K562 (cell line): ENCODE data around the gene VEZF1. TPM values are rescaled to one million over a fixed set of nuclear protein-coding genes. Genes with fewer than 3 reads are reported as not detected.

Experiments
- CLOCK ChIP-seq: fragments of 250-450 bp; sonication (Bioruptor Pico); IDR thresholded peaks from 2 replicates; pipeline ENCODE4 v1.4.0; 2020; ENCODE audit warnings: mild to moderate bottlenecking, moderate library complexity, borderline replicate concordance
- EHMT2 ChIP-seq: fragments of 450-650 bp; IDR thresholded peaks from 2 replicates; pipeline ENCODE4 v1.6.1; 2018; ENCODE audit warnings: antibody characterized with exemption
- ELF2 ChIP-seq: fragments of 250-450 bp; sonication (Bioruptor Pico); IDR thresholded peaks from 2 replicates; pipeline ENCODE4 v1.5.0; 2021; ENCODE audit warnings: mild to moderate bottlenecking
- EP400 ChIP-seq: fragments of 450-650 bp; IDR thresholded peaks from 2 replicates; pipeline ENCODE4 v1.6.1; 2017; ENCODE audit warnings: antibody characterized with exemption, mild to moderate bottlenecking, moderate library complexity
- EZH2 ChIP-seq: IDR thresholded peaks from 2 replicates; pipeline ENCODE4 v1.6.1; 2012; ENCODE audit warnings: low read depth, mild to moderate bottlenecking, inconsistent platforms, low read length, borderline replicate concordance
- GTF2E2 ChIP-seq: fragments of 200-800 bp; sonication (Bioruptor generic); IDR thresholded peaks from 2 replicates; pipeline ENCODE4 v1.6.1; 2016; ENCODE audit warnings: missing genetic modification characterization, missing compliant biosample characterization
- HEY1 ChIP-seq: fragments of 250-450 bp; sonication (Bioruptor Pico); IDR thresholded peaks from 2 replicates; pipeline ENCODE4 v1.5.0; 2020; ENCODE audit warnings: mild to moderate bottlenecking, moderate library complexity, borderline replicate concordance
- HMG20B ChIP-seq: fragments of 250-450 bp; sonication (Bioruptor Pico); IDR thresholded peaks from 2 replicates; pipeline ENCODE4 v1.5.0; 2021; ENCODE audit warnings: mild to moderate bottlenecking
- IRF2 ChIP-seq: sonication (generic); formaldehyde crosslinking; IDR thresholded peaks from 2 replicates; pipeline ENCODE4 v1.8.1; 2022; ENCODE audit warnings: mild to moderate bottlenecking, missing genetic modification reagents
- KLF6 ChIP-seq: fragments of 250-450 bp; sonication (Bioruptor Pico); IDR thresholded peaks from 2 replicates; pipeline ENCODE4 v1.4.0; 2020; ENCODE audit warnings: mild to moderate bottlenecking, moderate library complexity, borderline replicate concordance
- LARP7 ChIP-seq: fragments of 450-650 bp; IDR thresholded peaks from 2 replicates; pipeline ENCODE4 v1.6.1; 2016
- MAFG ChIP-seq: fragments of 450-650 bp; conservative IDR thresholded peaks from 2 replicates; pipeline ENCODE4 v1.6.1; 2016; ENCODE audit warnings: missing genetic modification characterization, missing compliant biosample characterization
- MTA2 ChIP-seq: fragments of 450-650 bp; IDR thresholded peaks from 2 replicates; pipeline ENCODE4 v1.6.1; 2016; ENCODE audit warnings: low read depth
- NR1H2 ChIP-seq: sonication (generic); formaldehyde crosslinking; IDR thresholded peaks from 2 replicates; pipeline ENCODE4 v1.4.0; 2020; ENCODE audit warnings: mild to moderate bottlenecking, missing genetic modification reagents
- PTRF ChIP-seq: fragments of 450-650 bp; IDR thresholded peaks from 2 replicates; pipeline ENCODE4 v1.6.1; 2016; ENCODE audit warnings: mild to moderate bottlenecking, missing genetic modification characterization, missing compliant biosample characterization
- RHOXF2B ChIP-seq: fragments of 250-450 bp; sonication (Bioruptor Pico); conservative IDR thresholded peaks from 2 replicates; pipeline ENCODE4 v1.5.1; 2021
- RREB1 ChIP-seq: fragments of 250-450 bp; sonication (Bioruptor Pico); IDR thresholded peaks from 2 replicates; pipeline ENCODE4 v1.4.0; 2020
- SMAD2 ChIP-seq: fragments of 150-350 bp; IDR thresholded peaks from 2 replicates; pipeline ENCODE4 v1.6.1; 2014; ENCODE audit warnings: low read depth, mild to moderate bottlenecking, low read length
- USF2 ChIP-seq: sonication (generic); formaldehyde crosslinking; IDR thresholded peaks from 2 replicates; pipeline ENCODE4 v1.5.0; 2020; ENCODE audit warnings: missing genetic modification reagents
- ZBTB8A ChIP-seq: fragments of 450-650 bp; IDR thresholded peaks from 2 replicates; pipeline ENCODE4 v1.6.1; 2018; ENCODE audit warnings: mild to moderate bottlenecking, moderate library complexity; ENCODE audit not compliant: partially characterized antibody
- ZNF146 ChIP-seq: IDR thresholded peaks from one replicate; pipeline ENCODE4 v1.6.1; 2018; ENCODE audit warnings: missing compliant biosample characterization; ENCODE audit not compliant: unreplicated experiment
- ZNF165 ChIP-seq: fragments of 250-450 bp; sonication (Bioruptor Pico); IDR thresholded peaks from 2 replicates; pipeline ENCODE4 v1.4.0; 2020; ENCODE audit warnings: borderline replicate concordance
- ZNF175 ChIP-seq: fragments of 200-800 bp; sonication (Bioruptor generic); IDR thresholded peaks from 2 replicates; pipeline ENCODE4 v1.6.1; 2016; ENCODE audit warnings: low read depth, mild to moderate bottlenecking, missing genetic modification characterization, missing compliant biosample characterization
- polyA plus RNA-seq, 8 experiments: library from polyadenylated mRNA; depleted of rRNA in 4 of 8; stranded (reverse) in 5 of 8; unstranded in 3 of 8; fragments of >200 nt; fragmentation: Nextera tagmentation in 2 of 8; fragmentation: Illumina TruSeq in 1 of 8; extraction: Ambion mirVana in 2 of 8; extraction: Trizol in 1 of 8; gene quantifications; 2 replicates each; pipeline versions ENCODE4 v1.2.1 to v1.2.3, GENCODE V29; 2011 to 2014; ENCODE audit warnings: inconsistent platforms in 1 of 8, missing spikeins in 1 of 8
- total RNA-seq, 7 experiments: library from RNA; depleted of rRNA in 6 of 7; stranded (reverse); fragments of >200 nt in 6 of 7; fragmentation: Illumina TruSeq in 2 of 7; extraction: Trizol in 2 of 7; gene quantifications; 2 replicates each; pipeline versions ENCODE4 v1.2.1 to v1.2.3, GENCODE V29; 2011 to 2021; ENCODE audit warnings: low replicate concordance in 1 of 7

Gene VEZF1
- total and polyA plus RNA-seq, 9 of the 15 experiments (the other 6 are each of a cell fraction or from before 2014, with no cell fraction given), result 9.5 to 33.4 (median 22.1) TPM

GRCh38 chr17:58019039-58019438 lies 31.0 kb upstream of the VEZF1 start (continued):
- TF ChIP-seq RREB1 (CRISPR knock-in tag) (no peak), IRF2 (CRISPR knock-in tag) (no peak), MTA2 (no peak), USF2 (CRISPR knock-in tag) (no peak), LARP7 (no peak), EP400 (no peak), ZNF175 (CRISPR knock-in tag) (no peak), SMAD2 (no peak), PTRF (tag) (no peak), RHOXF2B (CRISPR knock-in tag) (no peak), HMG20B (CRISPR knock-in tag) (no peak), ZBTB8A (no peak), EZH2 (no peak), ELF2 (CRISPR knock-in tag) (no peak), KLF6 (CRISPR knock-in tag) (no peak), EHMT2 (no peak), NR1H2 (CRISPR knock-in tag) (no peak), GTF2E2 (tag) (no peak), HEY1 (CRISPR knock-in tag) (no peak), MAFG (tag) (no peak; the same call in 1 of the 2 replicates), ZNF146 (CRISPR knock-in tag) (no peak), ZNF165 (no peak), CLOCK (CRISPR knock-in tag) (no peak)
